HG03439 (cell line): ENCODE data around the gene PAF1.
"Not testable (repeated sequence)": the region's sequence is repeated elsewhere in the genome, so short reads cannot be mapped to it uniquely, and the experiment has no call there.

Experiments used
- ATAC-seq: cut with Tn5 transposase; IDR thresholded peaks from one replicate; pipeline ENCODE4 v1.9.1; 2021; ENCODE audit warnings: mild to moderate bottlenecking, moderate library complexity; ENCODE audit not compliant: unreplicated experiment

PAF1 gene

GRCh38 chr19:39384839-39385568 lies 5.9 kb downstream of the PAF1 start:
- ATAC-seq, result no peak

- ATAC-seq, result no peak
These were observed 7.7 kb downstream of the PAF1 start for GRCh38 chr19:39382991-39383828.

- ATAC-seq, result no peak
These were observed 8.8 kb downstream of the PAF1 start for GRCh38 chr19:39381910-39382611.

GRCh38 chr19:39380521-39381502 lies 10.1 kb downstream of the PAF1 start:
- ATAC-seq, result no peak

GRCh38 chr19:39379865-39380396 lies 11.0 kb downstream of the PAF1 start:
- no peak for ATAC-seq

GRCh38 chr19:39379366-39379765 lies 11.5 kb downstream of the PAF1 start:
- not testable (repeated sequence) for ATAC-seq

- ATAC-seq, result no peak
These were observed 13.2 kb downstream of the PAF1 start for GRCh38 chr19:39377373-39378362.

GRCh38 chr19:39375929-39376328 lies 15.0 kb downstream of the PAF1 start:
- ATAC-seq, result no peak

- no peak for ATAC-seq
These were observed 18.0 kb downstream of the PAF1 start for GRCh38 chr19:39372941-39373340.

- no peak for ATAC-seq
These were observed 18.7 kb downstream of the PAF1 start for GRCh38 chr19:39372047-39372802.

GRCh38 chr19:39370735-39371134 lies 20.2 kb downstream of the PAF1 start:
- ATAC-seq, result no peak

- ATAC-seq, result no peak
These were observed 21.7 kb downstream of the PAF1 start for GRCh38 chr19:39369200-39369599.

- no peak for ATAC-seq
These were observed 25.4 kb downstream of the PAF1 start for GRCh38 chr19:39365531-39365930.

GRCh38 chr19:39363901-39364457 lies 26.9 kb downstream of the PAF1 start:
- no peak for ATAC-seq

- no peak for ATAC-seq
These were observed 27.9 kb downstream of the PAF1 start for GRCh38 chr19:39362682-39363657.

GRCh38 chr19:39360599-39360998 lies 30.3 kb downstream of the PAF1 start:
- no peak for ATAC-seq

- no peak for ATAC-seq
These were observed 31.9 kb downstream of the PAF1 start for GRCh38 chr19:39359026-39359425.
